ENCODE results near the gene ANKRD33B. TPM values are rescaled to one million over a fixed set of nuclear protein-coding genes. Genes with fewer than 3 reads are reported as not detected.
"Not testable (repeated sequence)": the region's sequence is repeated elsewhere in the genome, so short reads cannot be mapped to it uniquely, and the experiment has no call there.

ANKRD33B gene
- 0.80 to 4.0 TPM (median 3.7 TPM) in 3 replicates for total RNA-seq
- long read RNA-seq, partial matches to known transcripts, result 0 of 4 reads
- long read RNA-seq, other reads (novel, unspliced or antisense), result 4 of 4 reads

DNA sequence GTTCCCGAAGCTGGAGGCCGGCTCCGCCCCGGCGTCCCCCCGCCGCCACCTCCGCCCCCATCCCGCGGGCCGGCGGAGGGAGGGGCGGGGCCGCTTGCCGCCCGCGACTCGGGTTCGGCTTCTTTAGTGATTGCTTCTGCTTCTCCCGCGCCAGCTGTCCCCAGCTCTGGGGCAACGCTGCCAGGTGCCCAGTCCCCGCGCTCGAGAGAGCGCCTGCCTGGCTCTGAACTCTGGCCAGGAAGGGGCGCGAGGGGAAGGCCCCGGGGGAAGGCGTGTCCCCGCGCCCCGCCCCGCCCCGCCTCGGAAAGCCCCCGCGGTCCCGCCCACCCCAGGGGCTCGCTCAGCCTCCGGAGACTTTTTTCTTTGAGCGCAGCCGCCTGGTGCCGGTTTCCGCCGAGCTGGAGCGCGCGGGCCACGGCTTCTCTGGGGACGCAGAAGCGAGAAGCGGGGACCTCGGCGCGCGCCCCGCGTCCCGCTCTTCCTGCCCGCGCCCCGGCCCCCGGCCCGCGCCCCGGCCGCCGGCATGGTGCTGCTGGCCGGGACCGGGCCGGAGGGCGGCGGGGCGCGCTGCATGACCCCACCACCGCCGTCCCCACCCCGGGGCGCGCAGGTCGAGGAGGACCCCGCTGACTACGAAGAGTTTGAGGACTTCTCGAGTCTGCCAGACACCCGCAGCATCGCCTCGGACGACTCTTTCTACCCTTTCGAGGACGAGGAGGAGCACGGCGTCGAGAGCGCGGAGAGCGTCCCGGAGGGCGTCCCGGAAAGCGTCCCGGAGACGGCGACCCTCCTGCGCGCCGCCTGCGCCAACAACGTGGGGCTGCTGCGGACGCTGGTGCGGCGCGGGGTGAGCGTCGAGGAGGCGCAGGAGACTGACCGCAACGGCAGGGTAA lies at the start of gene ANKRD33B:
Gene ANKRD33B (plus strand): TSS at position 126 of the 893 bp plus-strand sequence. CDS start 398 bp downstream, at position 524.
- TF ChIP-seq, protein P1, sequence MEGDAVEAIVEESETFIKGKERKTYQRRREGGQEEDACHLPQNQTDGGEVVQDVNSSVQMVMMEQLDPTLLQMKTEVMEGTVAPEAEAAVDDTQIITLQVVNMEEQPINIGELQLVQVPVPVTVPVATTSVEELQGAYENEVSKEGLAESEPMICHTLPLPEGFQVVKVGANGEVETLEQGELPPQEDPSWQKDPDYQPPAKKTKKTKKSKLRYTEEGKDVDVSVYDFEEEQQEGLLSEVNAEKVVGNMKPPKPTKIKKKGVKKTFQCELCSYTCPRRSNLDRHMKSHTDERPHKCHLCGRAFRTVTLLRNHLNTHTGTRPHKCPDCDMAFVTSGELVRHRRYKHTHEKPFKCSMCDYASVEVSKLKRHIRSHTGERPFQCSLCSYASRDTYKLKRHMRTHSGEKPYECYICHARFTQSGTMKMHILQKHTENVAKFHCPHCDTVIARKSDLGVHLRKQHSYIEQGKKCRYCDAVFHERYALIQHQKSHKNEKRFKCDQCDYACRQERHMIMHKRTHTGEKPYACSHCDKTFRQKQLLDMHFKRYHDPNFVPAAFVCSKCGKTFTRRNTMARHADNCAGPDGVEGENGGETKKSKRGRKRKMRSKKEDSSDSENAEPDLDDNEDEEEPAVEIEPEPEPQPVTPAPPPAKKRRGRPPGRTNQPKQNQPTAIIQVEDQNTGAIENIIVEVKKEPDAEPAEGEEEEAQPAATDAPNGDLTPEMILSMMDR (IDR thresholded peaks at IDR 0.05), result no peak
- no peaks in the 10 kb centered on the region for H3K36me3 Mint-ChIP-seq (ENCODE audit: low read depth)
- DNase-seq (ENCODE audit: low spot score), result no peak
- H3K27ac Mint-ChIP-seq (ENCODE audit: unreplicated experiment), result peak within 1 kb of the TSS; percentile 54
- H3K4me3 Mint-ChIP-seq (ENCODE audit: unreplicated experiment), result peak within 1 kb of the TSS; percentile 85
- H3K27me3 Mint-ChIP-seq (ENCODE audit: low read depth), result no peaks in the 10 kb centered on the region
- peaks cover 29% of the 10 kb centered on the region for H3K4me1 Mint-ChIP-seq (ENCODE audit: low read depth)
- H3K9me3 Mint-ChIP-seq (ENCODE audit: low read depth), result no peaks in the 10 kb centered on the region

DNA sequence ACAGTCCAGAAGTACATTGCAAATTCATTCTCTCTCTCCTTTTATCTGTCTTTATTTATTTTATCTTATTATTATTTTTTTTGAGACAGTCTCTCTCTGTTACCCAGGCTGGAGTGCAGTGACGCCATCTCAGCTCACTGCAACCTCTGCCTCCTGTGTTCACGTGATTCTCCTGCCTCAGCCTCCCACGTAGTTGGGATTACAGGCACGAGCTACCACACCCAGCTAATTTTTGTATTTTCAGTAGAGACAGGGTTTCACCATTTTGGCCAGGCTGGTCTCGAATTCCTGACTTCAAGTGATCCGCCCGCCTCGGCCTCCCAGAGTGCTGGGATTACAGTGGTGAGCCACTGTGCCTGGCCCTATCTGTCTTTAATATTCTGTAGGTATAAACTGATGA lies 49.3 kb upstream of the ANKRD33B start:
- not testable (repeated sequence) for H3K27me3 Mint-ChIP-seq (ENCODE audit: low read depth); H3K4me3 Mint-ChIP-seq (ENCODE audit: unreplicated experiment); H3K36me3 Mint-ChIP-seq (ENCODE audit: low read depth); DNase-seq (ENCODE audit: low spot score); H3K9me3 Mint-ChIP-seq (ENCODE audit: low read depth)
- peak overlapping the region; percentile 34 for H3K27ac Mint-ChIP-seq (ENCODE audit: unreplicated experiment)
- peaks cover 32% of the 10 kb centered on the region for H3K4me1 Mint-ChIP-seq (ENCODE audit: low read depth)

DNA sequence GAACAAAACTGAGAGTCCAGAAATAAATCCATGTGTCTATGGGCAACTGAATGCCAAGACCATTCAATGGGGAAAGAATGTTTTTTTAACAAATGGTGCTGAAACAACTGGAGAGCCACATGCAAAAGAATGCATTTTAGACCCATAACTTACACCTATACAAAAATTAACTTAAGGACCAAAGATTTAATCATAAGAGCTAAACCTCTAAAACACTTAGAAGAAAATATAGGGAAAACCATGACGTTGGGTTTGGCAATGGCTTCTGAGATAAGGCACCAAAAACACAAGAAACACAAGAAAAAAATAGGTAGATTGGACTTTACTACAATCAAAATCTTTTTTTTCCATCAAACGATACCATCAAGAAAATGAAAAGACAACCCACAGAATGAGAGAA lies 48.4 kb upstream of the ANKRD33B start:
- Mint-ChIP-seq H3K4me3 (ENCODE audit: unreplicated experiment) (no peak overlapping the region), H3K4me1 (ENCODE audit: low read depth) (peaks cover 38% of the 10 kb centered on the region), H3K27ac (ENCODE audit: unreplicated experiment) (no peak overlapping the region), H3K36me3 (ENCODE audit: low read depth) (no peaks in the 10 kb centered on the region), H3K27me3 (ENCODE audit: low read depth) (no peaks in the 10 kb centered on the region), H3K9me3 (ENCODE audit: low read depth) (peaks cover 2% of the 10 kb centered on the region)
- TF ChIP-seq, protein P1 (IDR thresholded peaks at IDR 0.05), result no peak
- DNase-seq (ENCODE audit: low spot score), result no peak

DNA sequence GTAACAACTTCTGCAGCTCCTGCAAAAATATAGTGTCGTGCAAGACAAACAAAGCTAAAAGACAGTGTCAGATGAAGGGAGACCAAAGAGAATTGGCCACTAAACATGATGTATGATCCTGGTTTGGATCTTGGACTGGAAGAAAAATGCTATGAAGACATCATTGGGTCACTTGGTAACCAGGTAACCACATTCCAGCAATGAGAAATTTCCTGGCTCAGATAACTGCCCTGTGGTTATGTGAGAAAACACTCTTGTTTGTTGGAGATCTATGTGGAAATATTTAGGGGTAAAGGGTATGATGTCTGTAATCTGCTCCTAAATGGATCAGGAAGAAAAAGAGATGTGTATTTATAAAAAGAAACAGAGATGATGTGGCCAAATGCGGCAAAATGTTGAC lies 45.5 kb upstream of the ANKRD33B start:
- TF ChIP-seq, protein P1 (IDR thresholded peaks at IDR 0.05), result no peak
- H3K4me1 Mint-ChIP-seq (ENCODE audit: low read depth), result peaks cover 52% of the 10 kb centered on the region
- no peak overlapping the region for H3K4me3 Mint-ChIP-seq (ENCODE audit: unreplicated experiment)
- peaks cover 2% of the 10 kb centered on the region for H3K9me3 Mint-ChIP-seq (ENCODE audit: low read depth)
- DNase-seq (ENCODE audit: low spot score), result no peak
- no peak overlapping the region for H3K27ac Mint-ChIP-seq (ENCODE audit: unreplicated experiment)
- no peaks in the 10 kb centered on the region for H3K27me3 Mint-ChIP-seq (ENCODE audit: low read depth)
- no peaks in the 10 kb centered on the region for H3K36me3 Mint-ChIP-seq (ENCODE audit: low read depth)

DNA sequence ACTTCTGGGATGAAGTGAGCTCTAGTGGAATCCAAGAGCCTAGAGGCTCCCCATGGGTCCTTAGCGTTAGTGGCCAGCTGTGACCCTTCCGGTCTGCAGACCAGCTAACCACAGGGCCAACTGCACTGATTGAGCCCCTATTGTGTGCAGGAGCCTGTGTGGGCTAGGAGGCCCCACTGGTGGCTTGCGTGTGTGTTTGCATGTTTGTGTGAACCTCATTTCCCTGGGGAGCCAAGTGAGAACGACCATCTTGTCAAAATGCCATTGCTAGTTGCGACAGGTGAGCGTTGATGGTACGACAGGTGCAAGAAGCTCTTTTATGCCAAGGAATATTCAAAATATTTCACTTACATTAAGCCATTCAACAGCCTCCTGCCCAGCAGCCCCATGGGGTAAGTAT lies 44.1 kb upstream of the ANKRD33B start:
- Mint-ChIP-seq H3K9me3 (ENCODE audit: low read depth) (peaks cover 2% of the 10 kb centered on the region), H3K36me3 (ENCODE audit: low read depth) (no peaks in the 10 kb centered on the region), H3K4me3 (ENCODE audit: unreplicated experiment) (no peak overlapping the region), H3K27ac (ENCODE audit: unreplicated experiment) (no peak overlapping the region), H3K4me1 (ENCODE audit: low read depth) (peaks cover 44% of the 10 kb centered on the region), H3K27me3 (ENCODE audit: low read depth) (no peaks in the 10 kb centered on the region)
- DNase-seq (ENCODE audit: low spot score), result peak; percentile 53
- TF ChIP-seq, protein P1 (IDR thresholded peaks at IDR 0.05), result no peak

Data from chondrocyte (in vitro differentiated cells).